Measurements from ENCODE around the gene HOXD1. TPM values are rescaled to one million over a fixed set of nuclear protein-coding genes. Genes with fewer than 3 reads are reported as not detected.

The HOXD1 gene
- total and polyA plus RNA-seq, 2 donors (not counting 3 experiments of a cell fraction or from before 2014, with no cell fraction given), result 6.6 to 10.4 TPM

- POLR2A ChIA-PET, result no interaction called here
These were observed 27.3 kb upstream of the HOXD1 start for GRCh38 chr2:176160986-176161824.

More at GRCh38 chr2:176160986-176161824, 27.3 kb upstream of the HOXD1 start:
- H3K36me3 ChIP-seq (ENCODE audit: control insufficient read depth in 2 of 2, extremely low read depth in 1 of 2, insufficient read depth in 2 of 2, low read length in 2 of 2), result no peaks in the 10 kb centered on the region
- BruUV-seq (replicated peaks), result no TSS peak
- CTCF ChIA-PET, result interaction anchor here (0.7 to 3.4 kb wide), 7 partner anchors 10 to 1004 kb away, joined by 3 to 18 read pairs (median 4); partner anchors contain the start of gene MTX2
- H3K9ac ChIP-seq (replicated peaks; ENCODE audit: extremely low read depth, insufficient read depth, low read length), result no peak overlapping the region
- no peak for FAIRE-seq
- H3K4me3 ChIP-seq (replicated peaks in 1 of 3; ENCODE audit: insufficient read depth in 1 of 3, low read depth in 1 of 3, low read length in 3 of 3), result no peak overlapping the region
- H4K20me1 ChIP-seq (replicated peaks; ENCODE audit: control insufficient read depth, extremely low read depth, insufficient read depth, low read length), result no peaks in the 10 kb centered on the region
- peaks cover 3% of the 10 kb centered on the region for H3K4me1 ChIP-seq (ENCODE audit: control insufficient read depth, extremely low read depth, insufficient read depth, low read length)
- no peaks in the 10 kb centered on the region for H3K9me3 ChIP-seq (replicated peaks; ENCODE audit: control insufficient read depth, insufficient read depth, low read length)
- peaks cover 5 to 15% of the 10 kb centered on the region in 2 experiments for H3K27me3 ChIP-seq (ENCODE audit: control insufficient read depth in 2 of 2, insufficient read depth in 2 of 2, low read length in 2 of 2)
- dilution Hi-C loops (cut with MboI; ENCODE audit: extremely low pct_ligation_motif_present, low sequenced_read_pairs) (no loop called here), intact Hi-C loops (cut with micrococcal nuclease) (no loop called here)
- H3K79me2 ChIP-seq (ENCODE audit: control insufficient read depth, insufficient read depth, low read length), result no peaks in the 10 kb centered on the region
- H3K9me1 ChIP-seq (replicated peaks; ENCODE audit: control insufficient read depth, extremely low read depth, insufficient read depth, low read length), result no peaks in the 10 kb centered on the region
- H3K4me2 ChIP-seq (ENCODE audit: insufficient read depth, low read length), result no peak overlapping the region
- TF ChIP-seq MAX (IDR thresholded peaks at IDR 0.05; ENCODE audit: insufficient read depth, insufficient read length), result no peak
- no peak for TF ChIP-seq MYC (IDR thresholded peaks at IDR 0.05; ENCODE audit: low read depth, low read length)
- TF ChIP-seq POLR2AphosphoS5 (IDR thresholded peaks at IDR 0.05; ENCODE audit: insufficient read depth, low read depth, low read length), result no peak
- no peak for TF ChIP-seq JUN (IDR thresholded peaks at IDR 0.05; ENCODE audit: borderline replicate concordance, insufficient read depth, insufficient read length, low read depth)
- no peak for TF ChIP-seq FOS (IDR thresholded peaks at IDR 0.05; ENCODE audit: borderline replicate concordance, insufficient read depth, low read length)
- no peak for TF ChIP-seq CTCF (IDR thresholded peaks at IDR 0.05; ENCODE audit: extremely low read depth in 1 of 2, insufficient read depth in 1 of 2, low read depth in 1 of 2, low read length in 2 of 2)
- no peak for TF ChIP-seq POLR2A (IDR thresholded peaks at IDR 0.05; ENCODE audit: low read depth, low read length)
- no peak for TF ChIP-seq GATA2 (IDR thresholded peaks at IDR 0.05; ENCODE audit: insufficient read depth, insufficient read length, low read depth, low read length)
- TF ChIP-seq EZH2 (IDR thresholded peaks at IDR 0.05; ENCODE audit: borderline replicate concordance, low read depth, low read length, severe bottlenecking), result no peak
- DNase-seq (ENCODE audit: low read depth, low spot score), result no peak
- no peak overlapping the region for H3K27ac ChIP-seq (ENCODE audit: insufficient read depth, low read depth, low read length)
- no peak overlapping the region for H2AFZ ChIP-seq (ENCODE audit: low read depth, low read length)

All from endothelial cell of umbilical vein (primary cell).